Astrocyte of the spinal cord (primary cell): ENCODE measurements around the gene ARHGEF33.

ENCODE experiments used
- DNase-seq: peaks from one replicate; pipeline ENCODE4 v3.0.0; 2011; ENCODE audit warnings: low read depth, low spot score
- H3K4me3 ChIP-seq: 2 replicates; pipeline ENCODE4 v1.5.1; 2011; ENCODE audit warnings: low read depth, mild to moderate bottlenecking, low read length, moderate library complexity
- in situ Hi-C: cut with HindIII; loops from 2 replicates; pipeline ENCODE4 v1.10.0; 2017; ENCODE audit warnings: low sequenced_read_pairs
- TF ChIP-seq, protein P1 (sequence below): IDR thresholded peaks from 2 replicates; pipeline ENCODE4 v1.5.1; 2012; ENCODE audit warnings: low read depth, mild to moderate bottlenecking, low read length, inconsistent platforms

ARHGEF33 gene

DNA sequence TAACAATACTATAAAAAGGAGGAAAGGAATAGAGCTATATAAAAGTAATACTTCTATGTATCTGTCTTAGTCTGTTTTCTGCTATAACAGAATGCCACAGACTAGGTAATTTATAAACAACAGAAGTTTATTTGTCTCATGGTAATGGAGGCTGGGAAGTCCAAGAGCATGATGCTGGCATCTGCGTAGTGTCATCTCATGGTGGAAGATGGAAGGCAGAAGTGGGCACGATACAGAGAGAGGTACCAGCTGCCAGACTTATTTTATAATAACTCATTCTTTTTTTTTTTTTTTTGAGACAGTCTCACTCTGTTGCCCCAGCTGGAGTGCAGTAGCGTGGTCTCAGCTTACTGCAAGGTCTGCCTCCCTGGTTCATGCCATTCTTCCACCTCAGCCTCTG is 18.2 kb upstream of the ARHGEF33 start:
- no peak overlapping the region for H3K4me3 ChIP-seq
- TF ChIP-seq, protein P1, sequence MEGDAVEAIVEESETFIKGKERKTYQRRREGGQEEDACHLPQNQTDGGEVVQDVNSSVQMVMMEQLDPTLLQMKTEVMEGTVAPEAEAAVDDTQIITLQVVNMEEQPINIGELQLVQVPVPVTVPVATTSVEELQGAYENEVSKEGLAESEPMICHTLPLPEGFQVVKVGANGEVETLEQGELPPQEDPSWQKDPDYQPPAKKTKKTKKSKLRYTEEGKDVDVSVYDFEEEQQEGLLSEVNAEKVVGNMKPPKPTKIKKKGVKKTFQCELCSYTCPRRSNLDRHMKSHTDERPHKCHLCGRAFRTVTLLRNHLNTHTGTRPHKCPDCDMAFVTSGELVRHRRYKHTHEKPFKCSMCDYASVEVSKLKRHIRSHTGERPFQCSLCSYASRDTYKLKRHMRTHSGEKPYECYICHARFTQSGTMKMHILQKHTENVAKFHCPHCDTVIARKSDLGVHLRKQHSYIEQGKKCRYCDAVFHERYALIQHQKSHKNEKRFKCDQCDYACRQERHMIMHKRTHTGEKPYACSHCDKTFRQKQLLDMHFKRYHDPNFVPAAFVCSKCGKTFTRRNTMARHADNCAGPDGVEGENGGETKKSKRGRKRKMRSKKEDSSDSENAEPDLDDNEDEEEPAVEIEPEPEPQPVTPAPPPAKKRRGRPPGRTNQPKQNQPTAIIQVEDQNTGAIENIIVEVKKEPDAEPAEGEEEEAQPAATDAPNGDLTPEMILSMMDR: no peak
- in situ Hi-C loops: no loop called here

DNA sequence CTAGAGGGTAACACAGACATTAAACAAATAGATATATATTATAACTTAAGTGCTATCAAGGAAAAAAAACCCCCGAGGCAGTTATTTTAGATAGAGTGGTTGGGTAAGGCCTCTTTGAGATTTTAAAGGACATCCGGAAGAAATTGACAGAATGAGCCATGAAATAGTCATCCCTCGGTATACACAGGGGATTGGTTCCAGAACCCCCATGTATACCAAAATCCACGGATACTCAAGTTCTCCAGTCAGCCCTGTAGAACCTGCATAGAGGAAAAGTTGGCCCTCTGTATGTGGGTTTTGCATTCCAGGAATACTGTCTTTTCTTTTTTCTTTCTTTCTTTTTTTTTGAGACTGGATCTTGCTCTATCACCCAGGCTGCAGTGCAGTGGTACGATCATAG is 15.9 kb upstream of the ARHGEF33 start:
- no peak for DNase-seq
- in situ Hi-C loops: no loop called here
- no peak overlapping the region for H3K4me3 ChIP-seq
- TF ChIP-seq, protein P1: no peak

More for the DNA sequence above, 18.2 kb upstream of the ARHGEF33 start:
- DNase-seq: no peak

DNA sequence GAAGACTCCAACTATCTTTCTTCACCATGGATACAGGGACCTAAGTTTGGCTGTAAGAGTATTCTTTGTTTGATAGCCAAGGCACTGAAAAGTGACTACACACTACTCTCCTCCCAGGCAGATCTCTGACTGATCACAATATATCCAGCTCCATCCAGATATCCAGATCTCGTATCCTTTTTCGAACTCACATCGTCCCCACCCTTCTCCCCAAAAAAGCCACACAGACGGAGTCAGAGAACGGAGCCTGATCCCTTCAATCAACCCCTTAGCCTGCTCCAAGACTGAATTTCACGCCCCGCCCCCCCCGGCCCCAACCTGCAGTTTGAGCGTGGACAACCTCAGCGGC is 14.5 kb upstream of the ARHGEF33 start:
- TF ChIP-seq, protein P1: no peak
- peak; percentile 2 for DNase-seq
- in situ Hi-C loops: no loop called here
- H3K4me3 ChIP-seq: peak overlapping the region; percentile 75

DNA sequence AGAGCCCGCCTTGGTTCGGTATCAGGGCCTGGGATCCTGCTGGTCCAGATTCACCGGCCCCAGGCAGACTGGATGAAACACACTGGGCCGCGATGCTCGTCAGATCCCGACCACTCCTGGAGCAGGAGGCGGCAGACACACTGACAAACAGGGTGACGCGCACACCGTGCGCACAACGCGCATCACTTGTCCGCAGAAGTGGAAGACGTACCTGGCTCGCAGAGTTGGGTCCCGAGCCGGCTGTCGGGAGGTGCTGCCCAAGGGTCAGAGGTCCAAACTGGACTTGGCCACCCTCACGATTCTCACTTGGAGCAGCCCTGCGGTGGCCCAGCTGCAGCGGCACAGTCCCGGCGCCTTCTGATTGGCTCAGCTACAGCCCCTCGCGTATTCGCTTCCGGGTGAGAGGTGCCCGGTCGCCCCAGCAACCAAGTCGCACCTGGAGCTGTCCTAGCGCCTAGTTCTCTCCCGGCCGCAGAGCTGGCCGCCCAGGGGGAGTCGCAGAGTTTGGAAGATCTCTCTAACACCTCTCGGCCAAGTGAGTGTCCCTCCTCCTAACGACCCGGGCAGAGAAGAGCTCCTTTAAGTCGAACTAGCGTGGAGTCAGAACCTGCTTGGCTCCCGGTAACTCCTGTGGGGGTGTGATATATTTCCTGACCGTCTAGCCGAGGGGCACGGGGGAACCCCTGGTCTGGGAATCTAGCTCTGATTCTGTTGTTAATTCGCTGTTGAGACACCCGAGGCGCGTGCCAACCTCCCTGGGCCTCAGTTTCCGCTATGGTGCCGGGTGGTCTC is 13.9 kb upstream of the ARHGEF33 start, which contains the start of the genes DHX57 and MORN2:
Gene DHX57, minus strand, starts transcription at position 359 of the 792 bp plus-strand sequence. CDS start 7,529 bp downstream, outside the sequence.
Gene MORN2, plus strand, starts transcription at position 401 of the 792 bp plus-strand sequence.
- in situ Hi-C loops: no loop called here
- peak within 1 kb of the TSS; percentile 75 for H3K4me3 ChIP-seq
- TF ChIP-seq, protein P1: no peak
- DNase-seq: peak; percentile 84

DNA sequence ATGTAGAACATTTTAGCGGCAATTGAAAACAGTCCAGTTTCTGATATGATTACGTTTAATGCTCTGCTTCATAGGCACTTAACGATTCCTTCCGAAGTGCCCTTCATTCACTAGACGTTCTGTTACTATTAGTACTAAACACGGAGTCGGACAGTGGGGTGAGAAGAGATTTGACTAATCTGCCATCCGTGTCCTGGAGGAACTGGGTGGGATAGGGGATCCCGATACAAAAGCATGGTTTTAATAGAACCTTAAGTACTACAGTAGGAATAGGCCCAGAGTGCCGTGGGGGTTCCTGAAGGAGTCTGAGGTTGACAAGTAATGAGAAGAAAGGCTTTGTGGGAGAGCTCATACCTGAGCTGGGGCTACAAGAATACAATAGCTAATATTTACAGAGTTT is 13.3 kb upstream of the ARHGEF33 start:
- in situ Hi-C loops: no loop called here
- TF ChIP-seq, protein P1: no peak
- DNase-seq: no peak
- peak overlapping the region; percentile 75 for H3K4me3 ChIP-seq

DNA sequence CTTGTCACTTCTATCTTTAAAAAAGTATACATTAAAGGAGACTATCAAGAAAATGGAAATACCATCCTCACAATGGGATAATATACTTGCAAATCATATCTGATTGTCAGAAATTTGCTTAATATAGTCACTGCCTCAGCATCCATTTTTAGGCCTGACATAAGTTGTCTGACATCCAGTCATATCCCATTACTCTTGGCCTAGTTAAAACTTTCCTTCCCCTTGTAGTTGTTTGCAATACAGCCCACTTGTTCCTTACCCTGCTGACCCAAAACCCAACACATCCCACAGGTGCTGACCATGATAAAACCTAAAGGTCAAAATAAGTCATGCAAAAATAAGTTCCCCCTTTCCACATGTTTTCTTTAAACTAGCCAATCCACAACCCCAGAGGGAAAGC is 3.6 kb upstream of the ARHGEF33 start:
- in situ Hi-C loops: no loop called here
- TF ChIP-seq, protein P1: no peak
- no peak for DNase-seq
- H3K4me3 ChIP-seq: no peak overlapping the region
